Measurements from ENCODE around the gene GRAP2. TPM values are rescaled to one million over a fixed set of nuclear protein-coding genes. Genes with fewer than 3 reads are reported as not detected.

Gene GRAP2
- total RNA-seq, 1 experiment from 2014 or later: 0.42 TPM

- TF ChIP-seq, protein P1, sequence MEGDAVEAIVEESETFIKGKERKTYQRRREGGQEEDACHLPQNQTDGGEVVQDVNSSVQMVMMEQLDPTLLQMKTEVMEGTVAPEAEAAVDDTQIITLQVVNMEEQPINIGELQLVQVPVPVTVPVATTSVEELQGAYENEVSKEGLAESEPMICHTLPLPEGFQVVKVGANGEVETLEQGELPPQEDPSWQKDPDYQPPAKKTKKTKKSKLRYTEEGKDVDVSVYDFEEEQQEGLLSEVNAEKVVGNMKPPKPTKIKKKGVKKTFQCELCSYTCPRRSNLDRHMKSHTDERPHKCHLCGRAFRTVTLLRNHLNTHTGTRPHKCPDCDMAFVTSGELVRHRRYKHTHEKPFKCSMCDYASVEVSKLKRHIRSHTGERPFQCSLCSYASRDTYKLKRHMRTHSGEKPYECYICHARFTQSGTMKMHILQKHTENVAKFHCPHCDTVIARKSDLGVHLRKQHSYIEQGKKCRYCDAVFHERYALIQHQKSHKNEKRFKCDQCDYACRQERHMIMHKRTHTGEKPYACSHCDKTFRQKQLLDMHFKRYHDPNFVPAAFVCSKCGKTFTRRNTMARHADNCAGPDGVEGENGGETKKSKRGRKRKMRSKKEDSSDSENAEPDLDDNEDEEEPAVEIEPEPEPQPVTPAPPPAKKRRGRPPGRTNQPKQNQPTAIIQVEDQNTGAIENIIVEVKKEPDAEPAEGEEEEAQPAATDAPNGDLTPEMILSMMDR (IDR thresholded peaks at IDR 0.05 in 2 of 3, conservative IDR thresholded peaks at IDR 0.05 in 1 of 3; ENCODE audit: borderline replicate concordance in 1 of 3, insufficient read depth in 1 of 3, low read depth in 2 of 3, low read length in 2 of 3): no peak
- TF ChIP-seq POLR2AphosphoS5 (IDR thresholded peaks at IDR 0.05; ENCODE audit: low read depth, low read length) (no peak), RAD21 (IDR thresholded peaks at IDR 0.05; ENCODE audit: low read depth) (no peak)
Measured at GRCh38 chr22:39937906-39938305, 37.0 kb downstream of the GRAP2 start (continued).

GRCh38 chr22:39938509-39939111 is 37.7 kb downstream of the GRAP2 start:
- Histone ChIP-seq H3K9me3 (ENCODE audit: control insufficient read depth in 1 of 2, insufficient read depth in 1 of 2, low read depth in 1 of 2, low read length in 2 of 2) (no peaks in the 10 kb centered on the region), H3K27ac (ENCODE audit: low read depth, low read length) (no peak overlapping the region), H3K79me2 (ENCODE audit: insufficient read depth, low read length) (no peaks in the 10 kb centered on the region), H3K4me3 (replicated peaks in 1 of 2; ENCODE audit: low read depth in 1 of 2, low read length in 2 of 2) (no peak overlapping the region), H3K4me1 (ENCODE audit: control insufficient read depth in 1 of 2, insufficient read depth in 2 of 2, low read length in 2 of 2) (no peaks in the 10 kb centered on the region), H3K9ac (ENCODE audit: low read length) (no peak overlapping the region), H3K9me2 (ENCODE audit: insufficient read depth) (no peaks in the 10 kb centered on the region), H3K4me2 (ENCODE audit: low read length) (no peak overlapping the region), H4K20me1 (ENCODE audit: insufficient read depth) (no peaks in the 10 kb centered on the region), H2AFZ (ENCODE audit: low read depth, low read length, poor library complexity, severe bottlenecking) (no peak overlapping the region), H3K36me3 (ENCODE audit: control insufficient read depth in 1 of 2, insufficient read depth in 2 of 2, low read length in 2 of 2) (no peaks in the 10 kb centered on the region), H3K27me3 (ENCODE audit: insufficient read depth, low read length) (peaks cover 47% of the 10 kb centered on the region)
- ChIA-PET POLR2A (no interaction called here), CTCF (no interaction called here), RAD21 (ENCODE audit: low non-redundant PET in 1 of 2, low total read pairs in 2 of 2, uncharacterized antibody in 2 of 2, unreplicated experiment in 2 of 2) (no interaction called here)
- BruUV-seq (replicated peaks): no TSS peak
- TF ChIP-seq EGR1 (IDR thresholded peaks at IDR 0.05; ENCODE audit: low read depth): no peak
- TF ChIP-seq SP1 (IDR thresholded peaks at IDR 0.05; ENCODE audit: low read depth): no peak
- TF ChIP-seq, protein P1 (IDR thresholded peaks at IDR 0.05 in 2 of 3, conservative IDR thresholded peaks at IDR 0.05 in 1 of 3; ENCODE audit: borderline replicate concordance in 1 of 3, insufficient read depth in 1 of 3, low read depth in 2 of 3, low read length in 2 of 3): no peak
- no peak for TF ChIP-seq EZH2phosphoT487 (IDR thresholded peaks at IDR 0.05; ENCODE audit: borderline replicate concordance)
- no peak for TF ChIP-seq FOSL1 (IDR thresholded peaks at IDR 0.05; ENCODE audit: low read depth)
- TF ChIP-seq, protein P2, sequence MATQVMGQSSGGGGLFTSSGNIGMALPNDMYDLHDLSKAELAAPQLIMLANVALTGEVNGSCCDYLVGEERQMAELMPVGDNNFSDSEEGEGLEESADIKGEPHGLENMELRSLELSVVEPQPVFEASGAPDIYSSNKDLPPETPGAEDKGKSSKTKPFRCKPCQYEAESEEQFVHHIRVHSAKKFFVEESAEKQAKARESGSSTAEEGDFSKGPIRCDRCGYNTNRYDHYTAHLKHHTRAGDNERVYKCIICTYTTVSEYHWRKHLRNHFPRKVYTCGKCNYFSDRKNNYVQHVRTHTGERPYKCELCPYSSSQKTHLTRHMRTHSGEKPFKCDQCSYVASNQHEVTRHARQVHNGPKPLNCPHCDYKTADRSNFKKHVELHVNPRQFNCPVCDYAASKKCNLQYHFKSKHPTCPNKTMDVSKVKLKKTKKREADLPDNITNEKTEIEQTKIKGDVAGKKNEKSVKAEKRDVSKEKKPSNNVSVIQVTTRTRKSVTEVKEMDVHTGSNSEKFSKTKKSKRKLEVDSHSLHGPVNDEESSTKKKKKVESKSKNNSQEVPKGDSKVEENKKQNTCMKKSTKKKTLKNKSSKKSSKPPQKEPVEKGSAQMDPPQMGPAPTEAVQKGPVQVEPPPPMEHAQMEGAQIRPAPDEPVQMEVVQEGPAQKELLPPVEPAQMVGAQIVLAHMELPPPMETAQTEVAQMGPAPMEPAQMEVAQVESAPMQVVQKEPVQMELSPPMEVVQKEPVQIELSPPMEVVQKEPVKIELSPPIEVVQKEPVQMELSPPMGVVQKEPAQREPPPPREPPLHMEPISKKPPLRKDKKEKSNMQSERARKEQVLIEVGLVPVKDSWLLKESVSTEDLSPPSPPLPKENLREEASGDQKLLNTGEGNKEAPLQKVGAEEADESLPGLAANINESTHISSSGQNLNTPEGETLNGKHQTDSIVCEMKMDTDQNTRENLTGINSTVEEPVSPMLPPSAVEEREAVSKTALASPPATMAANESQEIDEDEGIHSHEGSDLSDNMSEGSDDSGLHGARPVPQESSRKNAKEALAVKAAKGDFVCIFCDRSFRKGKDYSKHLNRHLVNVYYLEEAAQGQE (IDR thresholded peaks at IDR 0.05; ENCODE audit: low read depth): no peak
- no peak for TF ChIP-seq CBX3 (IDR thresholded peaks at IDR 0.05; ENCODE audit: low read depth)
- no peak for TF ChIP-seq POLR2A (IDR thresholded peaks at IDR 0.05; ENCODE audit: borderline replicate concordance, extremely low read depth, insufficient read depth, insufficient read length)
- TF ChIP-seq ATF3 (IDR thresholded peaks at IDR 0.05): no peak
- TF ChIP-seq YY1 (IDR thresholded peaks at IDR 0.05; ENCODE audit: extremely low read depth, insufficient replicate concordance, low read depth, low read length): no peak
- no peak for TF ChIP-seq RAD21 (IDR thresholded peaks at IDR 0.05; ENCODE audit: low read depth)
- no peak for TF ChIP-seq MAX (IDR thresholded peaks at IDR 0.05)
- TF ChIP-seq JUND (IDR thresholded peaks at IDR 0.05): no peak
- TF ChIP-seq ZFX (IDR thresholded peaks at IDR 0.05): no peak
- TF ChIP-seq SIN3A (IDR thresholded peaks at IDR 0.05; ENCODE audit: low read depth): no peak
- no peak for TF ChIP-seq TCF7L2 (IDR thresholded peaks at IDR 0.05; ENCODE audit: borderline replicate concordance, extremely low read depth, insufficient read depth, insufficient read length)
- intact Hi-C loops (cut with micrococcal nuclease): loop anchor here (10.0 kb wide), 2 partner anchors 404 to 406 kb away; partner anchors contain the start of genes ADSL and RPS19BP1
- DNase-seq (ENCODE audit: low read depth, low spot score): no peak
- no peak for ATAC-seq
